HG03432 (cell line): ENCODE data around the gene LENG8.
A peak's percentile ranks its signal among the peaks of the same experiment; 100 is the strongest.
"Not testable (repeated sequence)": the region's sequence is repeated elsewhere in the genome, so short reads cannot be mapped to it uniquely, and the experiment has no call there.

Source experiments
- ATAC-seq: cut with Tn5 transposase; IDR thresholded peaks from one replicate; pipeline ENCODE4 v1.9.1; 2021; ENCODE audit warnings: mild to moderate bottlenecking, moderate library complexity; ENCODE audit not compliant: unreplicated experiment

LENG8 gene

GRCh38 chr19:54460230-54461005, 11.4 kb downstream of the LENG8 start:
- no peak for ATAC-seq

GRCh38 chr19:54461210-54461609, 12.2 kb downstream of the LENG8 start:
- no peak for ATAC-seq

GRCh38 chr19:54461613-54462012, 12.6 kb downstream of the LENG8 start:
- no peak for ATAC-seq

GRCh38 chr19:54462047-54462654, 13.2 kb downstream of the LENG8 start:
- ATAC-seq: no peak

- ATAC-seq: peak; percentile 15
These were observed 13.9 kb downstream of the LENG8 start for GRCh38 chr19:54462655-54463530.

- ATAC-seq: peak; percentile 50
These were observed 14.6 kb downstream of the LENG8 start, which contains the start of gene LENG9 for GRCh38 chr19:54463531-54464043. Gene LENG9, minus strand, starts transcription at chr19:54463778. Its CDS starts 252 bp downstream, at chr19:54463526.

GRCh38 chr19:54464044-54464629, 15.1 kb downstream of the LENG8 start:
- peak; percentile 48 for ATAC-seq

GRCh38 chr19:54464630-54465425, 15.8 kb downstream of the LENG8 start:
- peak; percentile 55 for ATAC-seq

GRCh38 chr19:54465426-54466109, 16.6 kb downstream of the LENG8 start:
- ATAC-seq: no peak

GRCh38 chr19:54466110-54466480, 17.1 kb downstream of the LENG8 start:
- not testable (repeated sequence) for ATAC-seq

- ATAC-seq: no peak
These were observed 20.5 kb downstream of the LENG8 start for GRCh38 chr19:54469496-54469934.

- ATAC-seq: no peak
These were observed 21.4 kb downstream of the LENG8 start for GRCh38 chr19:54470276-54470887.

GRCh38 chr19:54470991-54471782, 22.2 kb downstream of the LENG8 start:
- no peak for ATAC-seq

- ATAC-seq: no peak
These were observed 24.3 kb downstream of the LENG8 start, which contains the start of gene CDC42EP5 for GRCh38 chr19:54473071-54473891. Gene CDC42EP5, minus strand, starts transcription at chr19:54473296. Its CDS starts 7,749 bp downstream, at chr19:54465547.

GRCh38 chr19:54473892-54474372, 24.9 kb downstream of the LENG8 start:
- ATAC-seq: no peak

GRCh38 chr19:54475706-54476105, 26.7 kb downstream of the LENG8 start:
- ATAC-seq: no peak

- no peak for ATAC-seq
These were observed 28.7 kb downstream of the LENG8 start for GRCh38 chr19:54477650-54478049.
